ENCODE measurements around the gene EFHD2.

GRCh38 chr1:15452866-15453571, 43.3 kb downstream of the EFHD2 start:
- TF ChIP-seq CTCF (IDR thresholded peaks at IDR 0.05): no peak
- TF ChIP-seq POLR2A (IDR thresholded peaks at IDR 0.05): no peak
